ENCODE measurements around the gene PSD2.

- TF ChIP-seq CTCF (IDR thresholded peaks at IDR 0.05; ENCODE audit: insufficient read depth, low read length) (no peak), REST (IDR thresholded peaks at IDR 0.05; ENCODE audit: insufficient replicate concordance, low read depth) (no peak), POLR2AphosphoS5 (IDR thresholded peaks at IDR 0.05; ENCODE audit: low read depth) (no peak)
Measured at GRCh38 chr5:139817970-139818369, 22.4 kb downstream of the PSD2 start.

Measured in HL-60 (cell line).